Fibroblast of skin of left biceps (primary cell): ENCODE measurements around the gene DIPK1C.

Source experiments
- DNase-seq, 2 experiments: peaks; one replicate each; pipeline ENCODE4 v3.0.0-alpha.2; 2013; ENCODE audit warnings: low read depth in 2 of 2

DIPK1C gene

GRCh38 chr18:74451148-74451547, 6.0 kb downstream of the DIPK1C start:
- DNase-seq, result no peak

GRCh38 chr18:74450626-74451025, 6.5 kb downstream of the DIPK1C start:
- no peak for DNase-seq

- no peak for DNase-seq
Measured at GRCh38 chr18:74447404-74448152, 9.5 kb downstream of the DIPK1C start.

DNA sequence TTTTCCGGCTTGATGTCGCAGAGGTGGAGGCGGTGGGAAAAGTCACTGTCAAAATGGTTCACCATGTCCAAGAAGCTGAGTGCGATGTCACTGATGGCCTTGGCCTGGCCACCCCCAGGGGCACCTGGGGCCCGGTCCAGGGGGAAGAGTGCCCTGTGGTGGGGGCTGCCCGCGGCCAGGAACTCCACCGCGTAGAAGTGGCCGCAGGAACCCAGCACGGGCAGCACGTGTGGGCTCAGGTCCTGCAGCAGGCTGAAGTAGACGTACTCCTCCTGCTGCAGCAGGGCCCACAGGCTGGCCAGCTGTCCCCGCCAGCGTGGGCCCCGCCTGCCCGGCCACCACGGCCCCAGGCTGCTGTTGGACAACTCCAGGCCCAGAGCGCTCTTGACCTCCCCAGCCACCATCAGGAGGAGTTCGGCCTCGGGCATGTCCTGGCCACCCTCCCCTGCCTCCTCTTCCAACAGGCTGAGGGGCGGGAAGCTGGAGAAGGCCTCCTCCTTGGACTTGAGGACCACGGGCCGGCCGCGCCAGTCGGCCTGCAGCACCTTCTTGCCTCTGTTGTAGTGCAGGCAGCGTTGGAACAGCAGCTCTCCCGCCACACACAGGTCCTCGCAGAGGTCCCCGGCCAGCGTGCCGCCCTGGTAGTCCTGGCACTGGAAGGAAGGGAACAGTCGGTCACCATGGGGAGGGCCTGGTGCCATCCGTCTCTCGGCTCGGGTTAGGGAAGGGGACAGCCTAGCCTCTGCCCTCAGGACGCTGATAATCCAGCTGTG, 10.3 kb downstream of the DIPK1C start:
- DNase-seq, result no peak

DNA sequence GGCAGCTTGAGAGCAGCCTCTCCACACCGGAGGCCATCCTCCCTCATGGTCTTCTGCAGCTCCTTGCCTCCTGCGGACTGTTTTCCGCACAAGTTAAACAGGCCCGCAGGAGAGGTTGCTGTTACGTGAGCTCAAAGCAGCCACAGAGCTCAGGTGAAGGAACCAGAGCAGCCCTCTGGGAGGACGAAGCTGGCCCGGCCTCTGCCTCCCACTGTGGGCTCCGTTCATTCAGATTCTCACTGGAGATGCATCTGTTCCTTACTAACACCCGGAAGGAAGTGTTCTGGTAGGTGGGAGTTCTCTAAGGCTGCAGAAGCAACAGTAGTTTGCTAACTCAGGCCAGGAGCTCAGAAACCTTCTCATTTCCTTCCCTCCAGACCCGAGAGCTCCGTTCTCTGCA, 10.9 kb downstream of the DIPK1C start:
- no peak for DNase-seq

DNA sequence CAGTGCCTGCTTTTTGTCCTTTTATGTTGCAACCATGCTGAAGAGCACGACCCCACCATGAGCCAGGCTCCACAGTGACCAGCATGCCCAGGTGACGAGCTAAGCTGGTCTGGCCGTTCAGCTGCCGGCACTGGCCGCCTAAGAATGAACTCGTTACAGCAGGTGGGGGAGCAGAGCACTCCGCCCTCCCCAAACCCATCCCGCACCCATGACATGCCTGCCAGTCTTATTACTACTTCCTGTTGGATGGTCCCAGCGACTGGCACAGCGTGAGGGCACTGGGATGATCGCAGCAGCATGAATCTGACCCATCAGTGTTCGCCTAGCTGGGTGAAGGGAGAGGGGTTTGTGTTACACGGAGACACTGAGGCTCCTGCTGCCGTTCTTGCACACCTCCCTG, 11.5 kb downstream of the DIPK1C start:
- DNase-seq, result no peak

DNA sequence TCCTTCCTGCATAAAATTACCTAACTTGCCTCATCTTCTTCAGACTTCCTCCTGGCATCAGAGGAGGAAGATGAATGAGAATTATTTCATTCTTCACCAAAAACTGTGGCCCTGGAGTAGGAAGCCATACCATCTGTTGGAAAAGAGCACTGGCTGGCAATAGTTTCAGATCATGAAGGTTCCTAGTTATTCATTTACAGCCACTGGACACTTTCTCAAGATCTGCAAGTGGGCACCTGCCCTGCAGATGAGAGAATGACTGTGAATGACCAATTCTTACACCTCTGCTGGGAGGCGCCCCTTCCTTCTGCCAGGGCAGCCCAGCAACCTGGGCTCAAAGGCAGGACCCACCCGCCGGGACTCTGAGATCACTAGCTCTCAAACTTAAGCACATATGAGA, 13.0 kb downstream of the DIPK1C start:
- DNase-seq, result no peak

- DNase-seq, result no peak
Measured at GRCh38 chr18:74440808-74441427, 16.2 kb downstream of the DIPK1C start.

- DNase-seq, result no peak
Measured at GRCh38 chr18:74438091-74438490, 19.0 kb downstream of the DIPK1C start.

- no peak for DNase-seq
Measured at GRCh38 chr18:74436158-74436769, 20.8 kb downstream of the DIPK1C start.

DNA sequence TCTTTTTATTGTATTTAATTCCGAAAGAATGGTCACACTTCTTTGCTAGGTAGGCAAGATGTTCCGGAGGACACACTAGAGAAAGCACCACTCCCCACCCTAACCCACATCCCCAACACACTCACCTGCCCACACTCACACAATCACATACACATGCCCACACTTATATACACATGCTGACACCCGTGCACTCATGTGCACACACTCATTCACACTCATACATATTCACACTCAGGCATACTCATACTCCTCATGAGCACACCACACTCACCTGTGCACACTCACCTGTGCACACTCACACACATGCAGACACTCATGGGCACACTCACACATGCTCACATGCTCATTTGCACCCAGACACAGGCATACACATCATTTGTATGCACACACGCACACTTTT, 21.4 kb downstream of the DIPK1C start:
- no peak for DNase-seq

- no peak for DNase-seq
Measured at GRCh38 chr18:74434466-74434865, 22.6 kb downstream of the DIPK1C start.

DNA sequence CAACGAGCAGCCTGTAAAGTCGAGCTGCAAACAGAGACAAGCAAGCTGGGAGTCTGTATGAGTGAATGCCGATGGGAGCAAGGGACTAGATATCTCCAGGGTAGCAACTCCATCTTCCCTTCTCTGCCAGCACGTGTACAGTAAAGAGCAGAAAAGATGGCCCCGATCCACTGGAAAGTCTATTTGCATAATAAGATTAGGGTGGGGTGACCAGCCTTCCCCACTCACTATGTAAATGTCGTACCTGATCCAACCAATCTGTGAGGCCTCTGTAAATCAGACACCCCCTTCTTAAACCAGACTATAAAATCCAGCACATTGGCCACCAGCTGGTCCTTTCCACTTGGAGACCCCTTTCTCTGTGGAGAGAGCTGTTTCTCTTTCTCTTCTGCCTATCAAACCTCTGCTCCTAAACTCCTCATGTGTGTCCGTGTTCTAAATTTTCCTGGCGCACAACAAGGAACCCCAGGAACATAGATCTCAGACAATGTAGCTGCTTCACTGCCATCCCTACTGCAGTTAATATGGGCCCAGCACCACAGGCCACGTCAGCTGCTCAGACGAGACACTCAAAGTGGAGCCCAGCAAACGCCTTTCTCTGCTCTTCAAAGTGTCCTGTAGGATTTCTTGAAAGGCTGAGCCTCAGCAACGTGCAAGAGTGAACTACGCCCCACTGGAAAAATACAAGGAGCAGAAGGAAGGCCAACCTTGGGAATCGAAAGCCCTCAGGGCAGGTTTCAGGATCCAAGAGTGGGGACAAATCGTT, 26.1 kb downstream of the DIPK1C start:
- no peak for DNase-seq

DNA sequence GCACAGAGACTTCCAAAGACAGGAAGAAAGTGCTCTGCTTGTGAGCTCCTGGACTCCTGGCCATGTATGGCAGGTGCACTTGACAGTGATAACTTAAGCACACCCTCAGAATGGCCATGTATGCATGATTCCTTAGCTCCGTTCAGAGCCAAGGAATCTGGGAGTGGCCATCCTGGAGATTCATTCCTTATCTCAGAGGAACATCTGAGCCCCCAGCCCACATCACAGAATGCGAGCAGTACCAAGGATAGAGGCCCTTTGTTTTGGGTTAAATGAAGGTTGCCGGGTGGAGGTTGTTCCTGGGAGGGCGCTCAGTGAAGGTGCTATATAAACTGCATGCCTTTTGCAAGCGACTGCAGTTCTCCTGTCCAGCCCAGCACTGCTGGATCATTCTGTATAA, 26.9 kb downstream of the DIPK1C start:
- DNase-seq, result no peak

DNA sequence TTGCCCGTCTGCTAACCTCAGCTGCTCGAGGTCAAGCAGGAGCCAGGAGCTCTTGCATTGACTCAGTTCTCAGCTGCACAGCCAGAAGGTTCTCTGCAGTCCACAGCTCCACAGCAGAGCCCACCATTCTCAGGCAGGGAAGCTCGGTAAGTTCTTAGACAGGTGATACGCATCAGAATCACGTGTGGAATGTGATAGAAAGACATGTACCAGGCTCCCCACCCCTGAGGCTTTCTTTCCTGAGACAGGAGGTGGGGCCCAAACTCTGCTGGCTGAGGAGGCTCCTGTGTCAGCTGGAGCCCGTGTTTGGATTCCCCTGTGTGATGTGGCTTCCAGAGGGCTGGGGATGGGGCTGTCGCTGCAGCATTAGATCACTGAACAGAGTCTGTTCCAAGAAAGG, 28.0 kb downstream of the DIPK1C start:
- no peak for DNase-seq

- no peak for DNase-seq
Measured at GRCh38 chr18:74427442-74428112, 29.5 kb downstream of the DIPK1C start.

- DNase-seq, result no peak
Measured at GRCh38 chr18:74425876-74426275, 31.2 kb downstream of the DIPK1C start.

DNA sequence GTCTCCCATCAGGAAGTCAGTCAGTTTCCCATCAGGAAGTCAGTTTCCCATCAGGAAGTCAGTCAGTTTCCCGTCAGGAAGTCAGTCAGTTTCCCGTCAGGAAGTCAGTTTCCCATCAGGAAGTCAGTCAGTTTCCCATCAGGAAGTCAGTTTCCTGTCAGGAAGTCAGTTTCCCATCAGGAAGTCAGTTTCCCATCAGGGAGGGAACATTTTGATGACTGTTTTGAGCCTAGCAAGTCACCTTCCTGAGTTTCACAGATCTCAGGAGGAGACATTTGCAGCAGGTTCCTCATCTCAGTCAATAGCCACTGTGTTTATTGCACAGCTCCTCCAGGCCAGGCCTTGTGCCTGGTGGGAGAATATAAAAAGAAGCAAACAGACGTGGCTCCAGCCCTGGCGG, 31.9 kb downstream of the DIPK1C start:
- DNase-seq, result no peak

DNA sequence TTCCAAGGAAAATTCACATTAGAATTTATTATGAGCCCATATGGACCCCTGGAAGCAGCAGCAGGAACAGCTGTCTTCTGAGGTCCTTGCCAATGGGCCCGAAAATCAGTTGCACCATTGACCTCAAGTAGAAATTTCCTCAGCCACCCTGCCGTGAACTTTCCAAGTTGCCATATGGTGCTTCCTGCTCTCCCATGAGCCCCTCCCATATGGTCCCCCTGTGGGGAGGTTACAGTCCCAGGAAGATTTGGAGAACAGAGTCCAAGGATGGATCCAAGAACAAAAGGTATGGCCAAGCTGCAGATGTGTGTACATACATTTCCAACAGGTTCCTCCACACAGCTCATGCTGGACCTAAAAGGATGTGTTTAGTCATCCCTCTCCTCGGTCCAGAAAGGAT, 34.6 kb downstream of the DIPK1C start:
- no peak for DNase-seq

DNA sequence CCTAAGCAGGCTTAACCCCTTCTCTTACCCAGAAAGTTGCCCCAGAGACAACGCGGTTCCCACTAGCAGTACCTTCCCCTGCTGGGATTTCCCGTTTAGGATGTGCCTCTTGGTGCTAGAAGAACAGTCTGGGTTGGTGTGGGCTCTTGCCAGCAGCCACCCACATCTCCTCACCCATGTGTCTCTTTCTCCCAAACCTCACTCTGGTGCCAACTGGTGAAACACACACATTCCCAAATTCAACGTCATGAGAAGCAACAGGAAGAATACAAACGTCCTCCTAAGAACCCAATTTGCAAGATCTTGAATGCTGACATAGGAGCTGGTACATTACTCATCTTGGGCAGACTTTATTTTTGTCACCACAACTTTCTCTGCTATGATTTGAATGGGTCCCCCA, 36.2 kb downstream of the DIPK1C start:
- DNase-seq, result no peak

DNA sequence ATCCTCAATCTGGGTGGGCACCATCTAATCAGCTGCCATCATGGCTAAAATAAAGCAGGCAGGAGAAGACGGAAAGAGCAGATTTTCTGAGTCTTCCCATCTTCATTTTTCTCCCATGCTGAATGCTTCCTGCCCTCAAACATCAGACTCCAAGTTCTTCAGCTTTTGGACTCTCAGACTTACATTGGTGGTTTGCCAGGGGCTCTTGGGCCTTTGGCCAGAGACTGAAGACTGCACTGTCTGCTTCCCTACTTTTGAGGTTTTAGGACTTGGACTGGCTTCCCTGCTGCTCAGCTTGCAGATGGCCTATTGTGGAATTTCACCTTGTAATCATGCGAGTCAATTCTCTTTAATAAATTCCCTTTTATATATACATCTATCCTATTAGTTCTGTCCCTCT, 36.6 kb downstream of the DIPK1C start:
- DNase-seq, result no peak
